HL-60 (cell line): Measurements from ENCODE around the gene UBA6.
"Not testable (repeated sequence)": the region's sequence is repeated elsewhere in the genome, so short reads cannot be mapped to it uniquely, and the experiment has no call there.

Experiments used
- DNase-seq, 2 experiments: peaks; one replicate each; pipeline ENCODE4 v3.0.0-alpha.2; 2010 to 2020; ENCODE audit warnings: low read depth in 1 of 2, low spot score in 1 of 2
- H3K27ac ChIP-seq: fragments of 250-450 bp; sonication (Bioruptor Pico); replicated peaks from 2 replicates; pipeline ENCODE4 v1.5.1; 2020; ENCODE audit warnings: mild to moderate bottlenecking, moderate library complexity
- H3K27me3 ChIP-seq: fragments of 250-450 bp; sonication (Bioruptor Pico); 2 replicates; pipeline ENCODE4 v1.5.1; 2021; ENCODE audit warnings: mild to moderate bottlenecking, moderate library complexity; ENCODE audit not compliant: insufficient read depth, poor library complexity, severe bottlenecking
- H3K4me3 ChIP-seq: replicated peaks from 2 replicates; pipeline ENCODE4 v1.5.1; 2011; ENCODE audit warnings: mild to moderate bottlenecking, control low read depth, low read length; ENCODE audit not compliant: insufficient read depth
- CTCF ChIP-seq: IDR thresholded peaks from one replicate; pipeline ENCODE4 v1.5.1; 2011; ENCODE audit warnings: low read length, control low read depth, inconsistent platforms; ENCODE audit not compliant: insufficient read depth
- GABPA ChIP-seq: IDR thresholded peaks from 2 replicates; pipeline ENCODE4 v1.6.1; 2012; ENCODE audit warnings: low read depth
- POLR2AphosphoS5 ChIP-seq: IDR thresholded peaks from 2 replicates; pipeline ENCODE4 v1.6.1; 2012; ENCODE audit warnings: low read depth
- REST ChIP-seq: IDR thresholded peaks from 2 replicates; pipeline ENCODE4 v1.6.1; 2012; ENCODE audit warnings: low read depth; ENCODE audit not compliant: insufficient replicate concordance
- SPI1 ChIP-seq: IDR thresholded peaks from 2 replicates; pipeline ENCODE4 v1.6.1; 2012; ENCODE audit warnings: low read depth, mild to moderate bottlenecking, borderline replicate concordance

UBA6 gene

GRCh38 chr4:67712650-67713528, 11.9 kb upstream of the UBA6 start:
- DNase-seq = no peak
- TF ChIP-seq POLR2AphosphoS5 = no peak
- TF ChIP-seq REST = no peak
- no peak for TF ChIP-seq CTCF
- no peak for TF ChIP-seq SPI1
- no peak for TF ChIP-seq GABPA
- H3K4me3 ChIP-seq = no peak overlapping the region
- H3K27me3 ChIP-seq = no peaks in the 10 kb centered on the region
- no peak overlapping the region for H3K27ac ChIP-seq

GRCh38 chr4:67712000-67712625, 11.2 kb upstream of the UBA6 start:
- no peak overlapping the region for H3K4me3 ChIP-seq
- H3K27me3 ChIP-seq = no peaks in the 10 kb centered on the region
- H3K27ac ChIP-seq = no peak overlapping the region
- TF ChIP-seq REST (no peak), CTCF (no peak), GABPA (no peak), SPI1 (no peak), POLR2AphosphoS5 (no peak)
- no peak for DNase-seq

GRCh38 chr4:67706682-67707081, 5.7 kb upstream of the UBA6 start:
- H3K27me3 ChIP-seq, DNase-seq, H3K27ac ChIP-seq, H3K4me3 ChIP-seq: not testable (repeated sequence)

- Histone ChIP-seq H3K4me3 (no peak overlapping the region), H3K27me3 (no peaks in the 10 kb centered on the region), H3K27ac (no peak overlapping the region)
- no peak for DNase-seq
- TF ChIP-seq GABPA (no peak), REST (no peak), POLR2AphosphoS5 (no peak), SPI1 (no peak), CTCF (no peak)
These were observed 3.9 kb upstream of the UBA6 start for GRCh38 chr4:67704843-67705242.
